Large intestine (tissue), 3 donors: Measurements from ENCODE around the gene PHF21A. TPM values are rescaled to one million over a fixed set of nuclear protein-coding genes. Genes with fewer than 3 reads are reported as not detected.

Experiments
- DNase-seq, 2 donors: peaks; one replicate each; pipeline versions ENCODE4 v3.0.0 to v3.0.0-alpha.2; 2013
- H3K27ac ChIP-seq: one replicate; pipeline ENCODE4 v1.5.1; 2013; ENCODE audit warnings: low read length
- H3K27me3 ChIP-seq: 2 replicates; pipeline ENCODE4 v1.6.1; 2013; ENCODE audit warnings: low read length; ENCODE audit not compliant: control insufficient read depth, insufficient read depth
- H3K36me3 ChIP-seq: 2 replicates; pipeline ENCODE4 v1.6.1; 2013; ENCODE audit warnings: low read length; ENCODE audit not compliant: control insufficient read depth, insufficient read depth
- H3K4me1 ChIP-seq: one replicate; pipeline ENCODE4 v1.6.1; 2013; ENCODE audit warnings: low read length; ENCODE audit not compliant: control insufficient read depth, insufficient read depth
- H3K4me3 ChIP-seq: one replicate; pipeline ENCODE4 v1.5.1; 2013; ENCODE audit warnings: low read length
- H3K9me3 ChIP-seq: one replicate; pipeline ENCODE4 v1.6.1; 2013; ENCODE audit warnings: mild to moderate bottlenecking, low read depth, low read length, moderate library complexity; ENCODE audit not compliant: control insufficient read depth
- WGBS: methylation state at CpG from one replicate; pipeline ENCODE4 v1.1.5; 2013; ENCODE audit warnings: low lambda C conversion rate; ENCODE audit not compliant: insufficient coverage; 5-methylcytosine and 5-hydroxymethylcytosine counted together
- polyA plus RNA-seq: library from polyadenylated mRNA; unstranded; fragments of 120-200 nt; gene quantifications from one replicate; pipeline ENCODE4 v1.2.1, GENCODE V29; 2013

PHF21A gene
- polyA plus RNA-seq, 1 donor = 25.6 TPM

- Histone ChIP-seq H3K4me1 (peaks cover 8% of the 10 kb centered on the region), H3K27me3 (peaks cover 24% of the 10 kb centered on the region), H3K27ac (no peak overlapping the region), H3K4me3 (no peak overlapping the region), H3K36me3 (peaks cover 3% of the 10 kb centered on the region), H3K9me3 (no peaks in the 10 kb centered on the region)
- WGBS = no CpG with 5 or more reads among the region's 10 CpGs
- no peak for DNase-seq
Observed at GRCh38 chr11:45887587-45887986, 233.7 kb downstream of the PHF21A start.

DNA sequence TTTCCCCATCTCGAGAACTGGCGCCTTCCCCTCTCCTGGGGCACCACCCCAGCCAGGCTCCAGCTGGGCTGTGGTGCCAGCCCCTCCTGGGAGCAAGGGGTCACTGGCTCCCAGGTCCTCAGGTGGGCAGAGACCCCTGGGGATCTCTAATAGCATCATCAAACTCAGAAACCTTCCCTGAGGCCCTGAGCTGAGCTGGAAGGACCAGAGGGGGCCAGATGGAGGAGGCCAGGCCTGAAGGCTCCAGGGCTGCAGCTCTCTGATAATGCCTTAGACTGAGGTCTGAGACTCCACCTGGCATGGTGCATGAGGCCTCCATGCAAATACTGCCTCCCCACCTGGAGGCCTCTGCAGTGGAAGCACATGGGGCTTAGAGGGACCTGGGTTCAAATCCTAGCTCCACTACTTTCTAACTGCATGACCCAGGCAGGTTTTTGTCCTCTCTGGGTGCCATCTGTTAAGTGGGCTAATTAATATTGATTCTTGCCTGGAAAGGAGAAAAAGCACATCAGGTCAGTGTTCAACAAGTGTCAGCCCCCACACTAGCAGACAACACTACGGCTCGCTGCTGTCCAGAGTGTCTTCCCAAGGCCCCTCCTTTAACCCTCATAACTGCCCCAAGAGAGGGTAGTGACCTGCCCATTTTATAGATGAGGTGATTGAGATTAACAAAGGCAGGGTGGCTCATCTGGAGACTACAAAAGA lies 234.3 kb downstream of the PHF21A start:
- DNase-seq = no peak
- no CpG with 5 or more reads among the region's 4 CpGs for WGBS
- Histone ChIP-seq H3K9me3 (no peaks in the 10 kb centered on the region), H3K4me1 (peaks cover 8% of the 10 kb centered on the region), H3K36me3 (peaks cover 10% of the 10 kb centered on the region), H3K27me3 (peaks cover 24% of the 10 kb centered on the region), H3K4me3 (no peak overlapping the region), H3K27ac (no peak overlapping the region)

DNA sequence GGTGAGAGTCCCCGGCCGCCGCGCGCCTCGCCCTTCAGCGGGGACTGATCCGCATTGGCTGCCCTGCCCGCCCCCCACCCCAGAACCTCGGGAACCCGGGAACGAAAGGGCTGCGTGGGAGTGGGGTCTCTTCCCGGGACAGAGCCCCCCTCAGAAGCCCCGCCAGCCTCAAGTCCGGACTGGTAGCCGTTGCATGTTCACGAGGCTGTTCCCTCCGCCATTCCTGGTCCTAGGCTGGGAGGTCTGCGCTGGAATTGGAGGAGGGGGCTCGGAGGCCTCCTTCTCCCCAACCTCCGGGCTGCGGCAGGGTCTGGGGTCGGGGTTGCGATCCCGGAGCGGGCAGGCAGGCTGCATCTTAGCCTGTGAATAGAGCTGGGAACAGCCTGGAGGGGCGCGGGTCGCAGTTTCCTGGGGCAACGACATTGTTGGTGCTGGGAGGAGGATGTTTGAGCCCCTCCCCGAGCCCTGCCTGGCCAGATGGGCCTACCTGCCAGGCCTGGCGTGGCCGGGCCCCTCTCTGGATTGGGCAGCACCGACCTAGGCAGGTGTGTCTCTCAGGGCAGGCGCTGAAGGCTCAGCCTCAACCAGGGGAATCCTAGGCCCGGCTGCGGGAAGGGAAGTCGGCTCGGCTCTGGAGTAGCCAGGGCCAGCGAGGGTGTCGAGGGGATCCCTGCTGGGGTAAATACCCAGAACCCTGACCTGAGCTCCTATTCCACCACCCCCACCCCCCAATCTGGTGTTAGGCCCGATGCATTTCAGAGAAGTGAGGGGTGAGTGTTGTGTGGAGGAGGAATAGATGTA lies 235.1 kb downstream of the PHF21A start:
- no CpG with 5 or more reads among the region's 43 CpGs for WGBS
- H3K4me3 ChIP-seq = peak overlapping the region; percentile 39
- H3K9me3 ChIP-seq = no peaks in the 10 kb centered on the region
- no peak overlapping the region for H3K27ac ChIP-seq
- H3K36me3 ChIP-seq = peaks cover 18% of the 10 kb centered on the region
- no peak for DNase-seq
- peaks cover 24% of the 10 kb centered on the region for H3K27me3 ChIP-seq
- H3K4me1 ChIP-seq = peaks cover 8% of the 10 kb centered on the region

DNA sequence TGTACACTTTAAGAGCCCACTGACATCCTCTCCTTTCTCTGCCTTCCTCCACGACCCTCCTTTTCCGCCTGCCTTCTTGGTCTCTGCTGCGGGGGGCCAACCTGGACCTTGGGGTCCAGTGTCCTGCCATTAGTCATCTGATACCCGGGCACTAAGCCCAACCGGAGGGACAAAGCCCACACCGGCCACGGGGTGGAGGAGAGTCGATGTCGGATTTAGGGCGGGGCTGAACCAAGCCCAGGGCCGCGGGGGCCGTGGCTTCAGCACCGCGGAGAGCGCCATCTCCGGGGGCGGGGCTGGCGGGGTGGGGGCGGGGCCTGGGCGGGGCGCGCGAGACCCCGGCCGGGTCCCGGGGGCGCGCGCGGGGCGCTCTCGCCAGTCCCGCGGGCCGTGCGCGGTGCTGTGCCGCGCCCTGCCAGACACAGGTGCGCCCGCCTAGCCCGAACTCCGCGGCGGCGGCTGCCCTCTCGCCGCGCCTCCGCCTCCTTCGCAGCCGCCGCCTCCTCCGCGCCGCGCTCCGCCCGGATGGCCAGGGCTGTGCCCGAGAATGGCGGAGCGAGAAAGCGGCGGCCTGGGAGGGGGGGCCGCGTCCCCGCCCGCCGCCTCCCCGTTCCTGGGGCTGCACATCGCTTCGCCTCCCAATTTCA lies 235.9 kb downstream of the PHF21A start, which contains the start of gene MAPK8IP1:
MAPK8IP1 (plus strand) TSS at position 378 of the 647 bp plus-strand sequence; CDS start at position 548, 170 bp downstream.
- WGBS = no CpG with 5 or more reads among the region's 73 CpGs
- Histone ChIP-seq H3K27me3 (peaks cover 24% of the 10 kb centered on the region), H3K4me3 (peak within 1 kb of the TSS; percentile 39), H3K4me1 (peaks cover 8% of the 10 kb centered on the region), H3K36me3 (peaks cover 25% of the 10 kb centered on the region), H3K9me3 (no peaks in the 10 kb centered on the region), H3K27ac (no peak within 1 kb of the TSS)
- peak in 1 of 2 donors; percentile 60 for DNase-seq

DNA sequence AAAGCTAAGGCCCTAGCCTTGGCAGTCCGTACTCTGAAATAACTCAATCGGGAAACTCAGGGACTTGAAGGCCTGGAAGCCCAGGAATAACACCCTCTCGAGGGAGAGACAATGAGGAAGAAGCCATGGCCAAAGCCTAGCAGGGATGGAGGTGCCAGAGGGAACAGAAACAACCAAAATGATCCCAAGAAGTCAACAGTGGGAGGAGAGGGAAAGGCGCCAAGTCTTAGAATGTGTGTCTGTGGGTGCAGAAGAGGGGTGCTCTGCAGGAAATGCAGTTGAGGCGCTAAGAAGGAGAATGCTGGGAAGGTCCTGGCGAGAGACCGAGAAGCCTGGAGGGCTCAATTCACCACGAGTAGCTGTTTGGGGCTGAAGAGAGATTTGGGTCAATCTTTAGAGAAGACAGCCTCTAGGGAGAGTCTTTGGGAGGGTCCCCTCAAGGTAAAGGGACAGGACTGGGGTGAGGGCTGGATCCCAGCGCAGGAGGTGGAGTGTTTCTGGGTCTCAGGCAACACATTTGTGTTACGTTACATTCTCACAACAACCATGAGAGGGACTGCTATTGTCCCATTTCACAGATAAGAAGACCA lies 236.6 kb downstream of the PHF21A start:
- peaks cover 8% of the 10 kb centered on the region for H3K4me1 ChIP-seq
- WGBS = no CpG with 5 or more reads among the region's 10 CpGs
- no peak for DNase-seq
- no peak overlapping the region for H3K27ac ChIP-seq
- peaks cover 24% of the 10 kb centered on the region for H3K27me3 ChIP-seq
- H3K9me3 ChIP-seq = no peaks in the 10 kb centered on the region
- no peak overlapping the region for H3K4me3 ChIP-seq
- H3K36me3 ChIP-seq = peaks cover 32% of the 10 kb centered on the region

Other genes with a start within 250 kb of the PHF21A start
- 9.0 TPM for gene MAPK8IP1, start 235.8 kb downstream of the PHF21A start, polyA plus RNA-seq
- 0.24 TPM for gene FREY1, start 214.2 kb downstream of the PHF21A start, polyA plus RNA-seq
- gene PEX16, start 203.6 kb downstream of the PHF21A start, polyA plus RNA-seq = 22.6 TPM
- 3.6 TPM for gene LARGE2, start 198.8 kb downstream of the PHF21A start, polyA plus RNA-seq
- 40.6 TPM for gene CREB3L1, start 156.2 kb upstream of the PHF21A start, polyA plus RNA-seq
- 46.9 TPM for gene DGKZ, start 226.0 kb upstream of the PHF21A start, polyA plus RNA-seq